Nephron (organoid): Measurements from ENCODE around the gene IDI1.

Source experiments
- H3K27ac Mint-ChIP-seq, 3 experiments: 2 replicates each; pipeline ENCODE4 v1.8.0; 2020; ENCODE audit warnings: mixed read lengths in 3 of 3, mild to moderate bottlenecking in 2 of 3, moderate library complexity in 1 of 3
- H3K27me3 Mint-ChIP-seq: 2 replicates; pipeline ENCODE4 v1.8.0; 2021; ENCODE audit warnings: low read depth, mild to moderate bottlenecking, moderate library complexity, mixed read lengths
- H3K36me3 Mint-ChIP-seq: 2 replicates; pipeline ENCODE4 v1.8.0; 2020; ENCODE audit warnings: low read depth, mixed read lengths
- H3K4me1 Mint-ChIP-seq: 2 replicates; pipeline ENCODE4 v1.8.0; 2020; ENCODE audit warnings: mixed read lengths
- H3K4me3 Mint-ChIP-seq, 3 experiments: 2 replicates each; pipeline ENCODE4 v1.8.0; 2020; ENCODE audit warnings: mild to moderate bottlenecking in 3 of 3, mixed read lengths in 3 of 3, moderate library complexity in 2 of 3
- H3K9me3 Mint-ChIP-seq: 2 replicates; pipeline ENCODE4 v1.8.0; 2020; ENCODE audit warnings: mixed read lengths
- TF ChIP-seq, protein P1 (sequence below), 3 experiments: fragments of 200-600 bp; sonication (generic); IDR thresholded peaks; one replicate each; pipeline ENCODE4 v1.5.0; 2021; ENCODE audit warnings: antibody characterized with exemption in 3 of 3; ENCODE audit not compliant: unreplicated experiment in 3 of 3

Gene IDI1

DNA sequence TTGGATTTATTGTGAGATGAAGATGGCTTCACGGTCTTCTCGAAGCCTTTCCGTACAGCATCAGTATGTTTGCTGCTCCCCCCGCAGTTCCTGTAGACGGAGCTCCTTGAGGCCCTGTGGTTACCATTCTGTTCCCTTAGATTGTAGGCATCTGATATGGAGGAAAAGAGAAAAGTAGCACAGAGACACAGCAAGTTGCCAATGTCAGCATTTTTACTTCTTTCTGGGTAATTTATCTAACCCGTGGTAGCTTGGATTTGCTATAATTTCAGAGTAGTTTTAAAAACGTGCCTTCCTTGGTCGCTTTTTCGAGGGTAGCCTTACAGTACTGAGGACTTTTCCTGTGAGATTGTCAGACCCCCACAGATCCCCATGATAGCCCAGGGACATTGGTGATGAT is 44.8 kb upstream of the IDI1 start:
- Mint-ChIP-seq H3K27ac (no peak overlapping the region), H3K4me1 (no peaks in the 10 kb centered on the region), H3K36me3 (peaks cover 28% of the 10 kb centered on the region), H3K27me3 (peaks cover 3% of the 10 kb centered on the region), H3K9me3 (no peaks in the 10 kb centered on the region), H3K4me3 (no peak overlapping the region)
- TF ChIP-seq, protein P1, sequence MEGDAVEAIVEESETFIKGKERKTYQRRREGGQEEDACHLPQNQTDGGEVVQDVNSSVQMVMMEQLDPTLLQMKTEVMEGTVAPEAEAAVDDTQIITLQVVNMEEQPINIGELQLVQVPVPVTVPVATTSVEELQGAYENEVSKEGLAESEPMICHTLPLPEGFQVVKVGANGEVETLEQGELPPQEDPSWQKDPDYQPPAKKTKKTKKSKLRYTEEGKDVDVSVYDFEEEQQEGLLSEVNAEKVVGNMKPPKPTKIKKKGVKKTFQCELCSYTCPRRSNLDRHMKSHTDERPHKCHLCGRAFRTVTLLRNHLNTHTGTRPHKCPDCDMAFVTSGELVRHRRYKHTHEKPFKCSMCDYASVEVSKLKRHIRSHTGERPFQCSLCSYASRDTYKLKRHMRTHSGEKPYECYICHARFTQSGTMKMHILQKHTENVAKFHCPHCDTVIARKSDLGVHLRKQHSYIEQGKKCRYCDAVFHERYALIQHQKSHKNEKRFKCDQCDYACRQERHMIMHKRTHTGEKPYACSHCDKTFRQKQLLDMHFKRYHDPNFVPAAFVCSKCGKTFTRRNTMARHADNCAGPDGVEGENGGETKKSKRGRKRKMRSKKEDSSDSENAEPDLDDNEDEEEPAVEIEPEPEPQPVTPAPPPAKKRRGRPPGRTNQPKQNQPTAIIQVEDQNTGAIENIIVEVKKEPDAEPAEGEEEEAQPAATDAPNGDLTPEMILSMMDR (IDR thresholded peaks at IDR 0.05; ENCODE audit: unreplicated experiment in 3 of 3), result no peak

DNA sequence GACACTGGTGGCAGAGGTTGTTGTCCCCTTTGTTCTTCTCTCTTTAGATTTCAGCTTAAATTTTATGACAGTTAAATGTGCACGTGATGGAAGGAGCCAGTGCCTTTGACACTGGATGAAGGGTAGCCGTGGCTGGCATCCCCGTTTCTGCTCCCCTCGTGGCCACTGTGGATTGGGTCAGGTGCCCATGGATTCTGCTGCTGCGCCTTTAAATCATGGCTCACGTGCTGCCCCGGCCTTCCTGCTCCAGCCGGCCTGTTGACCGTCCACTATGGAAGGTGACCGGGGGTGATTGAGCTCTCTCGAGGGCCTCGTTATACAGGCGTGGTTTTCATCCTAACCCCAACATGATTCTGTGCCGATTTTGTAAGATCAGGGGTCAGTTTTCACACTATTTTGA is 41.8 kb upstream of the IDI1 start:
- no peak overlapping the region for H3K27ac Mint-ChIP-seq
- TF ChIP-seq, protein P1 (IDR thresholded peaks at IDR 0.05; ENCODE audit: unreplicated experiment in 3 of 3), result no peak
- H3K36me3 Mint-ChIP-seq, result peaks cover 51% of the 10 kb centered on the region

DNA sequence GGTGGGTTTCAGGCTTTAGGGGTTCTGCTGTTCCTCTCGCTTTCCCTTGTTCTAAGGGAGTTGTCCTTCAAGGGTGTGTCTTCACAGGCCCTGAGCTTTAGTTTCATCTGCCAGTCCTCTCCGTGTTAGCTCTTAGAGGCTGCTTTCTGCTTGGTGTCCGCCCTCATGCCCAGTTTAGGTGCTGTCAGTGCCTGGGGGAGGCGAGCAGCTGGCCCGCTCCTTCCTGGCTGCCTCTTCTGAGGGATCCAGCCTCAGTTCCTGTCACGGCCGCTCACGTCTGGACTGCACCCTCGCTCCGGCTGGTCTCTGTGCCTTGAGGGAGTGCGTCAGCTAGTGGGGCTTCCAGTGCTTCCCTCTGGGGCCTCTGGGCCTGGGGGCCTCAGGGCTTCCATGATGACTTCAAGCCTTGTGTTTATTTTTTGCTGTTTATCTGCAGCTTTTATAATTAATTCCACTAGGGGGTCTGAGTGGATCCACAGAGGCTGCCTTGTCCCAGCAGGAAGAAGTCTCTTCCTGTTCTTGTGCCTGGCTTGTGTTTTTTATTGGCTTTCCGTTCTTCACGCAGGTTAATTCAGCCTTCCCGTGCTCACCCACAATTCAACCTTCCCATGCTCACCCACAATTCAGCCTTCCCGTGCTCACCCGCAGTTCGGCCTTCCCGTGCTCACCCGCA is 40.2 kb upstream of the IDI1 start:
- Mint-ChIP-seq H3K9me3 (no peaks in the 10 kb centered on the region), H3K4me1 (no peaks in the 10 kb centered on the region), H3K27me3 (peaks cover 3% of the 10 kb centered on the region), H3K27ac (no peak overlapping the region), H3K4me3 (no peak overlapping the region), H3K36me3 (peaks cover 59% of the 10 kb centered on the region)
- TF ChIP-seq, protein P1 (IDR thresholded peaks at IDR 0.05; ENCODE audit: unreplicated experiment in 3 of 3), result no peak

More for the DNA sequence above, 41.8 kb upstream of the IDI1 start:
- H3K4me3 Mint-ChIP-seq, result no peak overlapping the region
- H3K9me3 Mint-ChIP-seq, result no peaks in the 10 kb centered on the region
- peaks cover 3% of the 10 kb centered on the region for H3K27me3 Mint-ChIP-seq
- H3K4me1 Mint-ChIP-seq, result no peaks in the 10 kb centered on the region

DNA sequence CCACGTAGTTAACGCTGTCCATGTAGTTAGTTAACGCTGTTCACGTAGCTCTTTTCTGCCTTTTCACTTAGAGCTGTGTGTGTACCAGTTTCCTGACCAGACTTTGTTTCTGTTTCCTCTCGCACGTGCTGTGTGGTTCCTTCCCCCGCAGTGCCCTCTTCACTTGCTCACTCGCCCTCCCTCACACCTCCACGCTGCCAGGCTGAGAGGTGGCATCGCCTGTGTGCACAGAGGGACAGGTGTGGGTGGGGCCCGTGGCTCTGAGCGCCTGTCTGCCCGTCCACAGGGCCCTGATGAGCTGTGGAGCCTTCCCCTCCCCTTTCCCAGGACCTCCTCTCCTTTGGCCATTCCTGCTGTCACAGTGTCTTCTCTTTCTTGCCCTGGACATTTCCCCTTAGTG is 37.9 kb upstream of the IDI1 start:
- H3K9me3 Mint-ChIP-seq, result no peaks in the 10 kb centered on the region
- peaks cover 3% of the 10 kb centered on the region for H3K27me3 Mint-ChIP-seq
- H3K36me3 Mint-ChIP-seq, result peaks cover 73% of the 10 kb centered on the region
- no peak overlapping the region for H3K4me3 Mint-ChIP-seq
- H3K27ac Mint-ChIP-seq, result no peak overlapping the region
- TF ChIP-seq, protein P1 (IDR thresholded peaks at IDR 0.05; ENCODE audit: unreplicated experiment in 3 of 3), result no peak
- H3K4me1 Mint-ChIP-seq, result no peaks in the 10 kb centered on the region

DNA sequence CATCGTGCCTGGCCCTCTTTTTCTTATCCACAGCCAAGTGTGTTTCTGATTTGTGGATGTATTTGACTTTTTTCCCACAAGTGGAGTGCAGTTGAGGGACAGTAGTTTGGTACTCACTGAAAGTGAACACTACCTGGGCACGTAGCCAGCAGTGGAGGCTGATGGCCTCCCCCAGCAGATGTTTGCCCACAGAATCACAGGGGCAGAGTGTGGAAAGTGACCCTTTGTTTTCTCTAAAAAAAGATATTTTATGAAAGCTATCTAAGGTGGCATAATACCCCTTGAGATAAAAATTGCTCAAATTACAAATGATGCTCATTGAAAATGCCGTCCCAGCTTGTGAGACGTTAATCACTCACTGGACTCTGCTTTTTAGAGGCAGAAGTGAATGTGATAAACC is 36.3 kb upstream of the IDI1 start:
- Mint-ChIP-seq H3K36me3 (peaks cover 68% of the 10 kb centered on the region), H3K27ac (no peak overlapping the region), H3K27me3 (peaks cover 3% of the 10 kb centered on the region), H3K4me1 (no peaks in the 10 kb centered on the region), H3K4me3 (no peak overlapping the region), H3K9me3 (no peaks in the 10 kb centered on the region)
- TF ChIP-seq, protein P1 (IDR thresholded peaks at IDR 0.05; ENCODE audit: unreplicated experiment in 3 of 3), result no peak
